Right lobe of liver (tissue), 6 donors: Measurements from ENCODE around the gene KRT26. TPM values are rescaled to one million over a fixed set of nuclear protein-coding genes. Genes with fewer than 3 reads are reported as not detected.

ENCODE experiments used
- ATAC-seq, 4 donors: fragments of 200-7000 bp; cut with Tn5 transposase; one replicate each; pipeline ENCODE4 v1.9.1; 2020; ENCODE audit warnings: mild to moderate bottlenecking in 4 of 4, moderate library complexity in 4 of 4
- DNase-seq, 3 donors: peaks; one replicate each; pipeline ENCODE4 v3.0.0-alpha.2; 2020
- H3K27ac ChIP-seq, 3 donors: fragments of 200-600 bp; one replicate each; pipeline ENCODE4 v1.8.0; 2022
- H3K27me3 ChIP-seq, 2 donors: fragments of 200-600 bp; one replicate each; pipeline ENCODE4 v1.8.0; 2022
- H3K36me3 ChIP-seq, 4 donors: fragments of 200-600 bp; sonication (generic) in 1 of 4; one replicate each; pipeline versions ENCODE4 v1.5.1 to v1.8.0; 2017 to 2022; ENCODE audit warnings: control low read depth in 1 of 4
- H3K4me1 ChIP-seq, 4 donors: fragments of 200-600 bp; sonication (generic) in 1 of 4; one replicate each; pipeline versions ENCODE4 v1.5.1 to v1.8.0; 2017 to 2022; ENCODE audit warnings: control low read depth in 1 of 4
- H3K4me3 ChIP-seq, 3 donors: fragments of 200-600 bp; one replicate each; pipeline ENCODE4 v1.8.0; 2022
- H3K9me3 ChIP-seq, 4 donors: fragments of 200-600 bp; sonication (generic) in 1 of 4; one replicate each; pipeline versions ENCODE4 v1.5.1 to v1.8.0; 2017 to 2022; ENCODE audit warnings: control low read depth in 1 of 4
- CTCF ChIP-seq, 4 donors: fragments of 200-600 bp in 3 of 4; fragments of 450-650 bp in 1 of 4; IDR thresholded peaks; one replicate each; pipeline versions ENCODE4 v1.5.1 to v1.8.0; 2016 to 2022; ENCODE audit warnings: antibody characterized with exemption in 4 of 4, mild to moderate bottlenecking in 2 of 4
- POLR2A ChIP-seq: fragments of 450-650 bp; IDR thresholded peaks from one replicate; pipeline ENCODE4 v1.6.1; 2017; ENCODE audit warnings: antibody characterized with exemption, mild to moderate bottlenecking
- WGBS: methylation state at CpG from one replicate; pipeline ENCODE4 v1.1.6; 2018; ENCODE audit warnings: low coverage, low lambda C conversion rate; ENCODE audit not compliant: insufficient coverage; ENCODE audit errors: missing lambda C conversion rate; 5-methylcytosine and 5-hydroxymethylcytosine counted together
- intact Hi-C, 2 donors: fragments of 100-400 bp; cut with DNase I; formaldehyde crosslinking; loops; one replicate each; pipeline versions ENCODE4 v1.11.2 to v1.14.1; 2022
- total RNA-seq, 6 experiments: library from RNA; depleted of rRNA in 2 of 6; stranded (reverse); fragments of >200 nt in 2 of 6; fragmentation: NEBNext Ultra II Directional in 3 of 6; extraction: Animal tissue kit (Norgen Biotek cat#: 25700) in 3 of 6; gene quantifications; one replicate each; pipeline versions ENCODE4 v1.1.0 to v1.2.4, GENCODE V29; 2016 to 2023
- donor health status: DM: no; HTN: yes; CAD: no.
- donor health status: DM: no; HTN: no; CAD: no.
- donor health status: DM: no; HTN: no; CAD: no.
- donor health status: DM: no; HTN: yes; CAD: no.
- donor health status: DM: no; HTN: yes; CAD: no.

The KRT26 gene
- total RNA-seq, 6 experiments from 2014 or later = not detected

DNA sequence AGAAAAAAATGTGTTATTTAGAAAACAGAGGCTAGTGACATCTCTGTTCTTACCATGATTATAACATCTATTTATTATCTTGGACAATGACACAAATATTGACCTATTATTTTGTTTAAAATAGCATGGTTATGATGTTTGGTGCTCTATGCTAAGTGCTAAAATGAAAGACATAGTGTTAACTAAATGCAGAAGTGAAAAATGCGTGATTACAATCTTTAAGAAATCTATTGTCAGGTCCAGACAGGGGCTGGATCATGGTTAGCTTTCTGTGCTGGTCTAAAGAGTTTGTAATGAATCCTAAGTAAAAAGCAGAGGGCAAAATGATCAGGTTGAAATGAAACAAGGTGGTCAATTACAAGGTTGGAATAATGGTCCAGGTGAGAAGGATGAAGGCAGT, 28.4 kb upstream of the KRT26 start:
- DNase-seq = no peak
- Histone ChIP-seq H3K9me3 (no peaks in the 10 kb centered on the region), H3K27ac (no peak overlapping the region), H3K4me1 (peaks cover 0 to 5% (median 0%) of the 10 kb centered on the region in 4 donors), H3K4me3 (no peak overlapping the region), H3K36me3 (no peaks in the 10 kb centered on the region), H3K27me3 (no peaks in the 10 kb centered on the region)
- TF ChIP-seq POLR2A = no peak
- no peak for TF ChIP-seq CTCF (IDR thresholded peaks at IDR 0.05)
- WGBS = 33% methylated on average over 1 of the region's 1 CpG
- intact Hi-C loops = loop anchor here in 1 of 2 donors (10.0 kb wide), 1 partner anchor 854 kb away; no protein-coding TSS in a partner anchor
- ATAC-seq = no peak

GRCh38 chr17:40799859-40800258, 27.9 kb upstream of the KRT26 start, which contains the start of gene KRT28:
Gene KRT28 (minus strand): TSS chr17:40799959. CDS start chr17:40799893, 66 bp downstream.
- H3K27ac ChIP-seq = no peak within 1 kb of the TSS
- no peaks in the 10 kb centered on the region for H3K27me3 ChIP-seq
- no peak within 1 kb of the TSS for H3K4me3 ChIP-seq
- DNase-seq (no peak), ATAC-seq (no peak)
- intact Hi-C loops = loop anchor here in 1 of 2 donors (10.0 kb wide), 1 partner anchor 855 kb away; no protein-coding TSS in a partner anchor
- 32% methylated on average over 3 of the region's 3 CpGs for WGBS
- TF ChIP-seq POLR2A = no peak
- TF ChIP-seq CTCF (IDR thresholded peaks at IDR 0.05) = no peak
- no peaks in the 10 kb centered on the region for H3K36me3 ChIP-seq
- no peaks in the 10 kb centered on the region for H3K9me3 ChIP-seq
- H3K4me1 ChIP-seq = peaks cover 0 to 5% (median 0%) of the 10 kb centered on the region in 4 donors

- Histone ChIP-seq H3K36me3 (no peaks in the 10 kb centered on the region), H3K4me3 (no peak overlapping the region), H3K27me3 (no peaks in the 10 kb centered on the region), H3K9me3 (no peaks in the 10 kb centered on the region), H3K27ac (no peak overlapping the region), H3K4me1 (no peaks in the 10 kb centered on the region)
- ATAC-seq = no peak
- TF ChIP-seq POLR2A = no peak
- TF ChIP-seq CTCF (IDR thresholded peaks at IDR 0.05) = no peak
- 90% methylated on average over 11 of the region's 27 CpGs for WGBS
- DNase-seq = no peak
- intact Hi-C loops = no loop called here
Measured at GRCh38 chr17:40796846-40797245, 24.8 kb upstream of the KRT26 start.

DNA sequence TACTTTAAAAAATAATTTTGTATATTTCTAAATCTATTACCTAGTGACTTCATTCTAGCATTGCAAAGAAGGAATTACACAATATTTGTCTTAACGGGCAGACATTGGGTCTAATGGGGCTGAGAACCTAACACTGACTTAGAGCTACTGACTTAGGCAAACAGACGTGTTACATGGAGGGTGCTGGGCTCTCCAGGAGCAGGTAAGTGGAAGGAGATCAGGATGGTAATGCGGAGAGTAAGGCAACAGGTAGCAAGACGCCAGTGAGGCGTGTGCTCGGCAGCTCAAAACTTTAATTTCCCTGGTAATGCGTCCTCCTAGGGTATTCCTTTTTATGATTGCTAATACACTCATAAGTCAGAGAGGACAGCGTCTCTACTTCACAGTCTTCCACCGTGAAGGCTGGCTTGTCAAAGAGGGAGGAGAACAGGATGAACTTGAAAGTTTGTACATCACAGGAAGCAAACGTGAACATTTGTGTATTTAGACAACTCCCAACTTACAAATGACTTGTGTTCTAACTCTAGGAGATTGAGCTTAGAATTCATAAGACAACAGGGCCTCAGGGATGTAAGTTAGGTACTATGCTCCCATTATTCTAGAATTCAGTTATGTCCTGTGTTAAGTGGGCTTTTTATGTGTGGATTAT, 23.1 kb upstream of the KRT26 start:
- TF ChIP-seq POLR2A = no peak
- TF ChIP-seq CTCF (IDR thresholded peaks at IDR 0.05) = no peak
- intact Hi-C loops = no loop called here
- Histone ChIP-seq H3K36me3 (no peaks in the 10 kb centered on the region), H3K27ac (no peak overlapping the region), H3K4me3 (no peak overlapping the region), H3K9me3 (no peaks in the 10 kb centered on the region), H3K4me1 (no peaks in the 10 kb centered on the region), H3K27me3 (no peaks in the 10 kb centered on the region)
- DNase-seq (no peak), ATAC-seq (no peak)
- WGBS = 59% methylated on average over 10 of the region's 10 CpGs
